ENCODE results near the gene PDZD7.
A peak's percentile ranks its signal among the peaks of the same experiment; 100 is the strongest.

The PDZD7 gene

GRCh38 chr10:100997360-100998182 is 33.4 kb downstream of the PDZD7 start:
- peak overlapping the region; percentile 97 for H3K4me3 ChIP-seq (ENCODE audit: low read length)
- H3F3A ChIP-seq (ENCODE audit: control insufficient read depth, insufficient read depth) = peaks cover 25% of the 10 kb centered on the region
- TF ChIP-seq EZH2phosphoT487 (IDR thresholded peaks at IDR 0.05; ENCODE audit: borderline replicate concordance, low read length) = no peak
- peak; percentile 99 for TF ChIP-seq CTCF (IDR thresholded peaks at IDR 0.05; ENCODE audit: low read depth, low read length, poor library complexity, severe bottlenecking)
- H3K27ac ChIP-seq (ENCODE audit: low read depth, low read length) = peak overlapping the region; percentile 81
- H3K9me3 ChIP-seq (ENCODE audit: control insufficient read depth, insufficient read depth, low read length) = no peaks in the 10 kb centered on the region
- H3K4me2 ChIP-seq (ENCODE audit: low read length) = peak overlapping the region; percentile 100
- no peaks in the 10 kb centered on the region for H3K27me3 ChIP-seq (ENCODE audit: control insufficient read depth, low read length)
- H3K79me2 ChIP-seq (ENCODE audit: control insufficient read depth, low read length) = peaks cover 17% of the 10 kb centered on the region
- H3K9me2 ChIP-seq (replicated peaks; ENCODE audit: control insufficient read depth, low read length) = no peaks in the 10 kb centered on the region
- H3K36me3 ChIP-seq (ENCODE audit: control insufficient read depth, low read length) = peaks cover 22% of the 10 kb centered on the region
- H3K4me1 ChIP-seq (ENCODE audit: control insufficient read depth, low read length) = peaks cover 29% of the 10 kb centered on the region
- H4K20me1 ChIP-seq (ENCODE audit: control insufficient read depth, insufficient read depth, low read depth, low read length) = no peaks in the 10 kb centered on the region

- Histone ChIP-seq H3K9me2 (replicated peaks; ENCODE audit: control insufficient read depth, low read length) (no peaks in the 10 kb centered on the region), H3K79me2 (ENCODE audit: control insufficient read depth, low read length) (peaks cover 17% of the 10 kb centered on the region), H3K4me3 (ENCODE audit: low read length) (peak overlapping the region; percentile 97), H3K9me3 (ENCODE audit: control insufficient read depth, insufficient read depth, low read length) (no peaks in the 10 kb centered on the region), H3F3A (ENCODE audit: control insufficient read depth, insufficient read depth) (peaks cover 25% of the 10 kb centered on the region), H3K4me2 (ENCODE audit: low read length) (peak overlapping the region; percentile 100), H3K27me3 (ENCODE audit: control insufficient read depth, low read length) (no peaks in the 10 kb centered on the region), H4K20me1 (ENCODE audit: control insufficient read depth, insufficient read depth, low read depth, low read length) (no peaks in the 10 kb centered on the region), H3K4me1 (ENCODE audit: control insufficient read depth, low read length) (peaks cover 29% of the 10 kb centered on the region), H3K27ac (ENCODE audit: low read depth, low read length) (peak overlapping the region; percentile 81), H3K36me3 (ENCODE audit: control insufficient read depth, low read length) (peaks cover 22% of the 10 kb centered on the region)
- TF ChIP-seq CTCF (IDR thresholded peaks at IDR 0.05; ENCODE audit: low read depth, low read length, poor library complexity, severe bottlenecking) (no peak), EZH2phosphoT487 (IDR thresholded peaks at IDR 0.05; ENCODE audit: borderline replicate concordance, low read length) (no peak)
These were observed 34.1 kb downstream of the PDZD7 start for GRCh38 chr10:100996678-100997359.

- no peak overlapping the region for H3K27ac ChIP-seq (ENCODE audit: low read depth, low read length)
- H3K4me2 ChIP-seq (ENCODE audit: low read length) = no peak overlapping the region
- no peaks in the 10 kb centered on the region for H4K20me1 ChIP-seq (ENCODE audit: control insufficient read depth, insufficient read depth, low read depth, low read length)
- no peaks in the 10 kb centered on the region for H3K27me3 ChIP-seq (ENCODE audit: control insufficient read depth, low read length)
- no peak overlapping the region for H3K4me3 ChIP-seq (ENCODE audit: low read length)
- peaks cover 36% of the 10 kb centered on the region for H3K36me3 ChIP-seq (ENCODE audit: control insufficient read depth, low read length)
- H3K9me2 ChIP-seq (replicated peaks; ENCODE audit: control insufficient read depth, low read length) = no peaks in the 10 kb centered on the region
- no peak for TF ChIP-seq EZH2phosphoT487 (IDR thresholded peaks at IDR 0.05; ENCODE audit: borderline replicate concordance, low read length)
- TF ChIP-seq CTCF (IDR thresholded peaks at IDR 0.05; ENCODE audit: low read depth, low read length, poor library complexity, severe bottlenecking) = no peak
- no peaks in the 10 kb centered on the region for H3K9me3 ChIP-seq (ENCODE audit: control insufficient read depth, insufficient read depth, low read length)
- peaks cover 27% of the 10 kb centered on the region for H3K79me2 ChIP-seq (ENCODE audit: control insufficient read depth, low read length)
- H3F3A ChIP-seq (ENCODE audit: control insufficient read depth, insufficient read depth) = peaks cover 25% of the 10 kb centered on the region
- peaks cover 27% of the 10 kb centered on the region for H3K4me1 ChIP-seq (ENCODE audit: control insufficient read depth, low read length)
These were observed 35.7 kb downstream of the PDZD7 start for GRCh38 chr10:100995181-100995580.
